Upper lobe of left lung (tissue), 6 donors: ENCODE data around the gene SELENOM. TPM values are rescaled to one million over a fixed set of nuclear protein-coding genes. Genes with fewer than 3 reads are reported as not detected.
A peak's percentile ranks its signal among the peaks of the same experiment; 100 is the strongest.

Source experiments
- ATAC-seq, 2 donors: fragments of 200-7000 bp; cut with Tn5 transposase; one replicate each; pipeline ENCODE4 v1.9.1; 2022; ENCODE audit warnings: mild to moderate bottlenecking in 2 of 2, moderate library complexity in 2 of 2; ENCODE audit not compliant: low FRiP score in 2 of 2
- DNase-seq, 2 donors: peaks; one replicate each; pipeline ENCODE4 v3.0.0-alpha.2; 2019 to 2020
- H3K27ac ChIP-seq, 4 donors: fragments of 200-600 bp; sonication (generic); one replicate each; pipeline ENCODE4 v1.5.1; 2016 to 2019
- H3K27me3 ChIP-seq, 4 donors: fragments of 200-600 bp; sonication (generic); one replicate each; pipeline ENCODE4 v1.5.1; 2017 to 2019
- H3K36me3 ChIP-seq, 4 donors: fragments of 200-600 bp; sonication (generic); one replicate each; pipeline ENCODE4 v1.5.1; 2016 to 2019
- H3K4me1 ChIP-seq, 4 donors: fragments of 200-600 bp; sonication (generic); one replicate each; pipeline ENCODE4 v1.5.1; 2018 to 2019
- H3K4me3 ChIP-seq, 4 donors: fragments of 200-600 bp; sonication (generic); one replicate each; pipeline ENCODE4 v1.5.1; 2017 to 2019; ENCODE audit warnings: mild to moderate bottlenecking in 2 of 4, moderate library complexity in 1 of 4
- H3K9me3 ChIP-seq, 4 donors: fragments of 200-600 bp; sonication (generic); one replicate each; pipeline ENCODE4 v1.5.1; 2018 to 2019
- CTCF ChIP-seq, 6 experiments: fragments of 450-650 bp in 4 of 6; fragments of 200-600 bp in 2 of 6; sonication (generic) in 2 of 6; IDR thresholded peaks; one replicate each; pipeline ENCODE4 v1.5.1; 2016 to 2019; ENCODE audit warnings: antibody characterized with exemption in 6 of 6
- EP300 ChIP-seq, 4 donors: sonication (generic); formaldehyde crosslinking; IDR thresholded peaks; one replicate each; pipeline ENCODE4 v1.5.1; 2017; ENCODE audit warnings: antibody characterized with exemption in 4 of 4, control low read depth in 2 of 4
- POLR2A ChIP-seq, 4 donors: fragments of 450-650 bp; IDR thresholded peaks; one replicate each; pipeline ENCODE4 v1.5.1; 2016 to 2017; ENCODE audit warnings: antibody characterized with exemption in 4 of 4, mild to moderate bottlenecking in 2 of 4
- POLR2AphosphoS5 ChIP-seq, 2 donors: sonication (generic); formaldehyde crosslinking; IDR thresholded peaks; one replicate each; pipeline ENCODE4 v1.5.1; 2017; ENCODE audit warnings: antibody characterized with exemption in 2 of 2
- WGBS, 2 donors: methylation state at CpG; one replicate each; pipeline ENCODE4 v1.1.5; 2017 to 2018; 5-methylcytosine and 5-hydroxymethylcytosine counted together
- total RNA-seq, 6 donors: library from RNA; depleted of rRNA in 4 of 6; stranded (reverse); fragments of >200 nt in 4 of 6; gene quantifications; one replicate each; pipeline versions ENCODE4 v1.1.0 to v1.2.1, GENCODE V29; 2016 to 2021
- donor health status: DM: no; HTN: no; CAD: no; lungs with moderate emphysema.
- donor health status: DM: no; HTN: yes; CAD: no; lungs with severe emphysema.

SELENOM gene
- total RNA-seq, 6 donors from 2014 or later, result 51.3 to 154 (median 99.7) TPM

GRCh38 chr22:31139866-31140716 lies 32.7 kb upstream of the SELENOM start, which contains the start of gene PLA2G3:
Gene PLA2G3, minus strand, starts transcription at chr22:31140508. Its CDS starts 154 bp downstream, at chr22:31140354.
- WGBS, 2 donors, result 38 to 51% methylated on average over 17 to 18 of the region's 24 CpGs
- Histone ChIP-seq H3K36me3 (no peaks in the 10 kb centered on the region), H3K9me3 (no peaks in the 10 kb centered on the region), H3K4me1 (peaks cover 0 to 7% (median 3%) of the 10 kb centered on the region in 4 donors), H3K27ac (peak within 1 kb of the TSS; percentile 17 to 80 (median 67)), H3K27me3 (no peaks in the 10 kb centered on the region), H3K4me3 (peak within 1 kb of the TSS in 3 of 4 donors; percentile 21 to 44 (median 41))
- ATAC-seq, result peak; percentile 66 to 92
- TF ChIP-seq POLR2A (IDR thresholded peaks at IDR 0.05) (peak in 2 of 4 donors; percentile 28 to 58), EP300 (IDR thresholded peaks at IDR 0.05) (peak in 1 of 4 donors; percentile 2), POLR2AphosphoS5 (IDR thresholded peaks at IDR 0.05) (peak in 1 of 2 donors; percentile 53), CTCF (IDR thresholded peaks at IDR 0.05) (peak in 4 of 6 experiments; percentile 28 to 74 (median 46))
- DNase-seq, result peak; percentile 87 to 95

- no peak for DNase-seq
- Histone ChIP-seq H3K27me3 (no peaks in the 10 kb centered on the region), H3K9me3 (no peaks in the 10 kb centered on the region), H3K27ac (peak overlapping the region in 1 of 4 donors; percentile 5), H3K36me3 (no peaks in the 10 kb centered on the region), H3K4me1 (peaks cover 0 to 7% (median 3%) of the 10 kb centered on the region in 4 donors), H3K4me3 (peak overlapping the region in 1 of 4 donors; percentile 44)
- ATAC-seq, result no peak
- no peak for TF ChIP-seq POLR2AphosphoS5 (IDR thresholded peaks at IDR 0.05)
- no peak for TF ChIP-seq POLR2A (IDR thresholded peaks at IDR 0.05)
- no peak for TF ChIP-seq EP300 (IDR thresholded peaks at IDR 0.05)
- TF ChIP-seq CTCF (IDR thresholded peaks at IDR 0.05), result no peak
- WGBS, 2 donors, result 74 to 84% methylated on average over 3 of the region's 3 CpGs
Observed at GRCh38 chr22:31139066-31139465, 31.7 kb upstream of the SELENOM start.

GRCh38 chr22:31138126-31138525 lies 30.8 kb upstream of the SELENOM start:
- no peaks in the 10 kb centered on the region for H3K9me3 ChIP-seq
- H3K27ac ChIP-seq, result no peak overlapping the region
- H3K4me3 ChIP-seq, result no peak overlapping the region
- WGBS, 2 donors, result 78% methylated on average over 10 of the region's 10 CpGs; no CpG with 5 or more reads in 1 of the 2 donors
- no peak for DNase-seq
- no peak for ATAC-seq
- no peak for TF ChIP-seq CTCF (IDR thresholded peaks at IDR 0.05)
- TF ChIP-seq POLR2A (IDR thresholded peaks at IDR 0.05), result no peak
- TF ChIP-seq POLR2AphosphoS5 (IDR thresholded peaks at IDR 0.05), result no peak
- TF ChIP-seq EP300 (IDR thresholded peaks at IDR 0.05), result no peak
- H3K27me3 ChIP-seq, result no peaks in the 10 kb centered on the region
- no peaks in the 10 kb centered on the region for H3K36me3 ChIP-seq
- H3K4me1 ChIP-seq, result peaks cover 0 to 7% (median 3%) of the 10 kb centered on the region in 4 donors

DNA sequence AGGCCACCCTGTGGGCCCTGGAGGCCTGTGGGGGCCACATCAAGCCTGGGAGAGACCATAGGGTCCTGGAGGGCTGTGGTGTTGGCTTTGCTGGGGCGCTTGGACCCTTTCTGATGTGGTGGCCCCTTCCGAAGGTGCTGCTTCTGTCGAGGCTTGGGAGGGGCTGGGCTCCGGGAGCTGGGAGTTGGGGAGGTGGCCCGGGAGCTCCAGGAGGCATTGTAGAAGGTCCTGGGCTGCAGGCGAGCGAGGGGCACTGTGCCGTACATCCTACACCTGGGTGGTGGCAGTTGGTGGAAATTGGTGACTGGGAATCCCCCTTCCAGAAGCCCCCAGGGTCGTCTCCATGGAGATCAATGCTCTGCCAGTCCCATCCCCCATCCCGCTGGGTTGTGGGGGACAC lies 30.4 kb upstream of the SELENOM start:
- Histone ChIP-seq H3K27ac (no peak overlapping the region), H3K4me1 (peaks cover 0 to 7% (median 3%) of the 10 kb centered on the region in 4 donors), H3K36me3 (no peaks in the 10 kb centered on the region), H3K9me3 (no peaks in the 10 kb centered on the region), H3K4me3 (no peak overlapping the region), H3K27me3 (no peaks in the 10 kb centered on the region)
- ATAC-seq (no peak), DNase-seq (no peak)
- TF ChIP-seq POLR2A (IDR thresholded peaks at IDR 0.05), result no peak
- TF ChIP-seq POLR2AphosphoS5 (IDR thresholded peaks at IDR 0.05), result no peak
- WGBS, 2 donors, result 64 to 85% methylated on average over 4 to 10 of the region's 10 CpGs

- H3K4me3 ChIP-seq, result no peak overlapping the region
- ATAC-seq (no peak), DNase-seq (no peak)
- H3K36me3 ChIP-seq, result no peaks in the 10 kb centered on the region
- H3K27ac ChIP-seq, result no peak overlapping the region
- TF ChIP-seq CTCF (IDR thresholded peaks at IDR 0.05) (no peak), POLR2AphosphoS5 (IDR thresholded peaks at IDR 0.05) (no peak), POLR2A (IDR thresholded peaks at IDR 0.05) (no peak), EP300 (IDR thresholded peaks at IDR 0.05) (no peak)
- no peaks in the 10 kb centered on the region for H3K9me3 ChIP-seq
- 86 to 98% methylated on average over 15 to 16 of the region's 16 CpGs for WGBS, 2 donors
- no peaks in the 10 kb centered on the region for H3K27me3 ChIP-seq
- peaks cover 0 to 9% (median 3%) of the 10 kb centered on the region in 4 donors for H3K4me1 ChIP-seq
Observed at GRCh38 chr22:31136711-31137110, 29.3 kb upstream of the SELENOM start.
